ENCODE measurements around the gene RPE65.

Gene RPE65

DNA sequence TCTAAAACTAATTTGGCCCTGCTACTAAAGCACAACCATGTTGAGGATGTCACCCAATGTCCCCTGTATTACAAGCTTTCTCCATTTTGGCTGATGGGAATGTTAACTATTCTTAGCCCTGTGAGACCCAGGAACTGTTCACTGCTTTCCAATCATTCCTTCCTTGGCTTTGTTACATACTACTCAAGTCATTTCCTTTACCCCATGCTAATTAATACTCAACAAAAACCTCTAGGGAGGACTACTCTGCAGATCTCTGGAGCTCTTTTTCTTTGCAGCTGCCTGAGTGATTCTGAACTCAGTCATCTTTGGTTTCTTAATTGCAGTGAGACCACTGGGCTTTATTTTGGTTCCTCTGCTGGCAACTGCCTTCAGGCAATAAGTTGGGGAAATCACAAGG is 23.3 kb upstream of the RPE65 start:
- CTCF ChIA-PET: interaction anchor here (1.2 to 1.8 kb wide), 3 partner anchors 126 to 1266 kb away, joined by 3 to 5 read pairs (median 4); no protein-coding TSS in a partner anchor

DNA sequence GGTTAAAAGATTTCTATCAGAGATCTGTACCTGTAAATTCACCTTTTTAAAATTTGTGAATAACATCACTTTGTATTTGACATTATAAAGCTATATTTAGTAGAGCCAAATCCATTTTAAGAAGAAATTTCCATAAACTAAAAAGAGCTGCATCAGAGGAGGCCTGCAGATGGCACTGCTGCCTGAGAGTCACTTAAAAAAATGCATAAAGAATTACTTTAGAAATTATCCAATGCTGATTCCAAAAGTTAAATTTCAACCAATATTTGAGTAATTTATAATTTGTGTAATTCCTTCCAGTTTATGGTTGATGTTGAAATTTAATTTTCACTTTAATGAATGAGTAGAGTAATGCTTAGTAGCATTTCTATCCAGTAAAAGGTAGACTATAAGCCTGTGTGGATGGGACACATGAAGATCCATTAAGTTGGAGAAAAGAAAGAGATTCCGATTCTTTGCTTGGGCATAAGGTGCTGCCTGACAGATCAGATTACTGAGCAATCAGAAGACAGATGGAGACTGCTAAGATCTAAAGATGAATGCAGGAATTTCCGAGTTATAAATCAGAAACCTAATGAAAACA is 20.7 kb upstream of the RPE65 start:
- H3K4me3 ChIP-seq (ENCODE audit: control insufficient read depth in 1 of 7, extremely low read depth in 1 of 7, insufficient read depth in 4 of 7, low read depth in 2 of 7, low read length in 6 of 7): no peak overlapping the region
- H3K27ac ChIP-seq (ENCODE audit: insufficient read depth in 1 of 2, low read depth in 1 of 2, low read length in 2 of 2, poor library complexity in 1 of 2, severe bottlenecking in 2 of 2): no peak overlapping the region
- H3K27me3 ChIP-seq (replicated peaks in 2 of 5; ENCODE audit: control insufficient read depth in 4 of 5, insufficient read depth in 5 of 5, low read length in 4 of 5): no peaks in the 10 kb centered on the region
- H3K9me3 ChIP-seq (ENCODE audit: control extremely low read depth in 1 of 5, control insufficient read depth in 4 of 5, insufficient read depth in 2 of 5, low read depth in 1 of 5, low read length in 4 of 5): no peaks in the 10 kb centered on the region
- CTCF ChIA-PET: interaction anchor here (1.1 to 2.8 kb wide), 4 partner anchors 9 to 1270 kb away, joined by 3 to 16 read pairs (median 6); no protein-coding TSS in a partner anchor
- H3K36me3 ChIP-seq (ENCODE audit: control insufficient read depth in 4 of 4, insufficient read depth in 4 of 4, low read length in 3 of 4): peaks cover 0 to 2% (median 0%) of the 10 kb centered on the region in 4 experiments
- WGBS (ENCODE audit: insufficient coverage): no CpG with 5 or more reads among the region's 2 CpGs
- no peaks in the 10 kb centered on the region for H3K4me1 ChIP-seq (ENCODE audit: control extremely low read depth in 1 of 4, control insufficient read depth in 4 of 4, insufficient read depth in 4 of 4, low read length in 3 of 4)
- POLR2A ChIA-PET: no interaction called here
- DNase-seq: peak in 2 of 3 donors; percentile 31 to 50

More for the DNA sequence above, 23.3 kb upstream of the RPE65 start:
- Histone ChIP-seq H3K4me1 (ENCODE audit: control extremely low read depth in 1 of 4, control insufficient read depth in 4 of 4, insufficient read depth in 4 of 4, low read length in 3 of 4) (no peaks in the 10 kb centered on the region), H3K4me3 (ENCODE audit: control insufficient read depth in 1 of 7, extremely low read depth in 1 of 7, insufficient read depth in 4 of 7, low read depth in 2 of 7, low read length in 6 of 7) (no peak overlapping the region), H3K27me3 (replicated peaks in 2 of 5; ENCODE audit: control insufficient read depth in 4 of 5, insufficient read depth in 5 of 5, low read length in 4 of 5) (no peaks in the 10 kb centered on the region), H3K9me3 (ENCODE audit: control extremely low read depth in 1 of 5, control insufficient read depth in 4 of 5, insufficient read depth in 2 of 5, low read depth in 1 of 5, low read length in 4 of 5) (no peaks in the 10 kb centered on the region), H3K36me3 (ENCODE audit: control insufficient read depth in 4 of 4, insufficient read depth in 4 of 4, low read length in 3 of 4) (peaks cover 0 to 9% (median 8%) of the 10 kb centered on the region in 4 experiments), H3K27ac (ENCODE audit: insufficient read depth in 1 of 2, low read depth in 1 of 2, low read length in 2 of 2, poor library complexity in 1 of 2, severe bottlenecking in 2 of 2) (no peak overlapping the region)
- POLR2A ChIA-PET: no interaction called here
- DNase-seq: no peak

DNA sequence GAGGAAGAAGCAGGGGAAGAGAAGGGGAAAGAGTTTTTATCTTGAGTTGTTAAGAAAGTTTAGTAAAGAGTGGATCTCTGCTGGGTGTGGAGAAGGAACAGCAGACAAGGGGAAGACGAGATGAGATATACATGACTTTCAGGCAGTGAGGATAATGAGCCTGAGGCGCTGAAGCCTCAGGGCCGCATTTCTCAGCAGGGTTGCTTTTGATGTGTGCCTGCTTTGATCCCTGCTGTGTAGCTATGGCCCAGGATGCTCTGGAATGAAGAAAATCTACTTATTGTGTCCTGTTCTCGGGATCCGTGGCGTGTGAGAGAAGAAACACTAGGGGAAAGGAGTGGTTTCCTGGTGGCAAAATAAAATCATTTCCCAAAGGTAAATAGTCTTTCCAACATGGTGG is 15.1 kb upstream of the RPE65 start:
- Histone ChIP-seq H3K27me3 (replicated peaks in 2 of 5; ENCODE audit: control insufficient read depth in 4 of 5, insufficient read depth in 5 of 5, low read length in 4 of 5) (no peaks in the 10 kb centered on the region), H3K4me1 (ENCODE audit: control extremely low read depth in 1 of 4, control insufficient read depth in 4 of 4, insufficient read depth in 4 of 4, low read length in 3 of 4) (no peaks in the 10 kb centered on the region), H3K36me3 (ENCODE audit: control insufficient read depth in 4 of 4, insufficient read depth in 4 of 4, low read length in 3 of 4) (no peaks in the 10 kb centered on the region), H3K9me3 (ENCODE audit: control extremely low read depth in 1 of 5, control insufficient read depth in 4 of 5, insufficient read depth in 2 of 5, low read depth in 1 of 5, low read length in 4 of 5) (peaks cover 0 to 2% (median 2%) of the 10 kb centered on the region in 5 experiments), H3K27ac (ENCODE audit: insufficient read depth in 1 of 2, low read depth in 1 of 2, low read length in 2 of 2, poor library complexity in 1 of 2, severe bottlenecking in 2 of 2) (no peak overlapping the region), H3K4me3 (ENCODE audit: control insufficient read depth in 1 of 7, extremely low read depth in 1 of 7, insufficient read depth in 4 of 7, low read depth in 2 of 7, low read length in 6 of 7) (no peak overlapping the region)
- ChIA-PET CTCF (no interaction called here), POLR2A (no interaction called here)
- WGBS (ENCODE audit: insufficient coverage): 95% methylated on average over 6 of the region's 6 CpGs
- no peak for DNase-seq

DNA sequence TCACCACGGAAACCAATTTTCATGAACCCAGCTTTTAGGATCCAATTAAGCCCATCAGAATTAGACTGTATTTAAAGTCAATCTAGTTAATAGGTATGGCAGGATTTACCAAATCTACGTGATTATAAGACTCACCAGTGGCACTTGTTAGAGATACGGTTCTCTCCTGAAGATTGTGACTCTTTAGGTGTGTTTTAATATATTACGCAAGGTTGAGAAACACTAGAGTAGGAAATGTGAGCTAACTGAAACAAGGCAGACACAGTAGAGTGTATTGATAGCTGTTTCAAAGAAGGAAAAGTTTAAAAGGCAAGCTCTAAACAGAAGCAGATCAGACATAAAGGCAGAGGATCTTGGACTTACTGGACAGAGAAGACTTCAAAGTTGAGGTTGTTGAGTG is 11.2 kb upstream of the RPE65 start:
- Histone ChIP-seq H3K27me3 (replicated peaks in 2 of 5; ENCODE audit: control insufficient read depth in 4 of 5, insufficient read depth in 5 of 5, low read length in 4 of 5) (no peaks in the 10 kb centered on the region), H3K4me1 (ENCODE audit: control extremely low read depth in 1 of 4, control insufficient read depth in 4 of 4, insufficient read depth in 4 of 4, low read length in 3 of 4) (no peaks in the 10 kb centered on the region), H3K9me3 (ENCODE audit: control extremely low read depth in 1 of 5, control insufficient read depth in 4 of 5, insufficient read depth in 2 of 5, low read depth in 1 of 5, low read length in 4 of 5) (peaks cover 0 to 2% (median 2%) of the 10 kb centered on the region in 5 experiments), H3K4me3 (ENCODE audit: control insufficient read depth in 1 of 7, extremely low read depth in 1 of 7, insufficient read depth in 4 of 7, low read depth in 2 of 7, low read length in 6 of 7) (no peak overlapping the region), H3K27ac (ENCODE audit: insufficient read depth in 1 of 2, low read depth in 1 of 2, low read length in 2 of 2, poor library complexity in 1 of 2, severe bottlenecking in 2 of 2) (no peak overlapping the region), H3K36me3 (ENCODE audit: control insufficient read depth in 4 of 4, insufficient read depth in 4 of 4, low read length in 3 of 4) (no peaks in the 10 kb centered on the region)
- CTCF ChIA-PET: no interaction called here
- no peak for DNase-seq
- 98% methylated on average over 4 of the region's 4 CpGs for WGBS (ENCODE audit: insufficient coverage)
- POLR2A ChIA-PET: no interaction called here

DNA sequence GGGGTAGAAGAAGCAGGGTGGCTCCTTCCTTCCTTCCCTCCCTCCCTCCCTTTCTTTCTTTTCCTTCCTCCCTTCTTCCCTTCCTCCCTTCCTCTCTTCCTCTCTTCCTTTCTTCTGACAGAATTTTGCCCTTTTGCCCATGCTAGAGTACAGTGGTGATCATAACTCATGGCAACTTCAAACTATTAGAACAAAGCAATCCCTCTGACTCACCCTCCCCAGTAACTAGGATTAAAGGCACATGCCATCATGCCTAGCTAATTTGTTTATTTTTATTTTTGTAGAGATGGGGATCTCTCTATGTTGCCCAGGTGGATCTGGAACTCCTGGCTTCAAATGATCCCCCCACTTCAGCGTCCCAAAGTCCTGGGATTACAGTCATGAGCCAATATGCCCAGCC is 10.0 kb upstream of the RPE65 start:
- Histone ChIP-seq H3K4me1 (ENCODE audit: control extremely low read depth in 1 of 4, control insufficient read depth in 4 of 4, insufficient read depth in 4 of 4, low read length in 3 of 4) (no peaks in the 10 kb centered on the region), H3K4me3 (ENCODE audit: control insufficient read depth in 1 of 7, extremely low read depth in 1 of 7, insufficient read depth in 4 of 7, low read depth in 2 of 7, low read length in 6 of 7) (no peak overlapping the region), H3K9me3 (ENCODE audit: control extremely low read depth in 1 of 5, control insufficient read depth in 4 of 5, insufficient read depth in 2 of 5, low read depth in 1 of 5, low read length in 4 of 5) (peaks cover 0 to 2% (median 2%) of the 10 kb centered on the region in 5 experiments), H3K27me3 (replicated peaks in 2 of 5; ENCODE audit: control insufficient read depth in 4 of 5, insufficient read depth in 5 of 5, low read length in 4 of 5) (no peaks in the 10 kb centered on the region), H3K27ac (ENCODE audit: insufficient read depth in 1 of 2, low read depth in 1 of 2, low read length in 2 of 2, poor library complexity in 1 of 2, severe bottlenecking in 2 of 2) (no peak overlapping the region), H3K36me3 (ENCODE audit: control insufficient read depth in 4 of 4, insufficient read depth in 4 of 4, low read length in 3 of 4) (no peaks in the 10 kb centered on the region)
- DNase-seq: no peak
- ChIA-PET CTCF (no interaction called here), POLR2A (no interaction called here)
- 90% methylated on average over 1 of the region's 1 CpG for whole genome bisulfite sequencing (ENCODE audit: insufficient coverage)

DNA sequence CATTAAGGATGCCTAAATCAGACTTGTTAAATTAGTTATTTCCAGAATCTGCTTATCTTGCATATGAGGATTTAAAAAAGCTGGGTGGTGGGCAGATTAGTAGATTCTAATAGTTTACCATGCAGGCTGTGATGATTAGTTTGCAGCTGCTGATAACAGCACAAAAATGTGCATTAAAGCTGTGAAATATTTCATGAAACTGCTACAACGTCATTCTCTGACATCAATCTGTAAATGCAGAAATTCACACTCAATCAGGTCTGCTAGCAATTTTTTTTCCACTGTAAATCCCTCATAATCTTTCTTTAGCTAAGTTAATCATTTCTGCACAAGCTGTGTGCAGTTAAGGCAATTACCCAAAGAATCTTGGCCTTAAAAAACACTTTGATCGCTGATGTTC is 9.3 kb upstream of the RPE65 start:
- DNase-seq: no peak
- ChIA-PET POLR2A (no interaction called here), CTCF (interaction anchor here (1.1 kb wide), 1 partner anchor 11 kb away, joined by 4 read pairs; no protein-coding TSS in a partner anchor)
- no peaks in the 10 kb centered on the region for H3K4me1 ChIP-seq (ENCODE audit: control extremely low read depth in 1 of 4, control insufficient read depth in 4 of 4, insufficient read depth in 4 of 4, low read length in 3 of 4)
- no peaks in the 10 kb centered on the region for H3K36me3 ChIP-seq (ENCODE audit: control insufficient read depth in 4 of 4, insufficient read depth in 4 of 4, low read length in 3 of 4)
- no peak overlapping the region for H3K4me3 ChIP-seq (ENCODE audit: control insufficient read depth in 1 of 7, extremely low read depth in 1 of 7, insufficient read depth in 4 of 7, low read depth in 2 of 7, low read length in 6 of 7)
- H3K9me3 ChIP-seq (ENCODE audit: control extremely low read depth in 1 of 5, control insufficient read depth in 4 of 5, insufficient read depth in 2 of 5, low read depth in 1 of 5, low read length in 4 of 5): peaks cover 0 to 2% (median 2%) of the 10 kb centered on the region in 5 experiments
- no peak overlapping the region for H3K27ac ChIP-seq (ENCODE audit: insufficient read depth in 1 of 2, low read depth in 1 of 2, low read length in 2 of 2, poor library complexity in 1 of 2, severe bottlenecking in 2 of 2)
- WGBS (ENCODE audit: insufficient coverage): 100% methylated on average over 1 of the region's 2 CpGs
- H3K27me3 ChIP-seq (replicated peaks in 2 of 5; ENCODE audit: control insufficient read depth in 4 of 5, insufficient read depth in 5 of 5, low read length in 4 of 5): peaks cover 0 to 3% (median 0%) of the 10 kb centered on the region in 5 experiments

DNA sequence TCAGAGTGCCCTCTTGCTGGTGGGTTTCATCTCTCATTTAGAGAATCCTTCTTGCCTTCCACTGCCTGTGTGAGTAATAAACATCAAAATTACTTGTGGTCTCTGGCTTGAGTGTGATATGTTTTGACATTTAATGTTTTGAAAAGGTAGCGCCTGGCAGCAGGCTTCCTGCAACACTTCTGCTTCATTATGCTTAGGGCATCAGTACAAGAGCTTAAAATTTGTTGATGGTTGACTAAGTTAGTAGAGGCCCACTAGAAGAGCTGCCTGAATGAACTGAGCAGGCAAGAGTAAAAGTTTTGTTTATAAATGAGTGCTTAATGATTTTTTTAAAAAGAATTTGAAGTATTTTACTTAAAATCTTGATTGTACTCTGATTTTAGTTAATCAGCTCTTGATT is 6.4 kb upstream of the RPE65 start:
- H3K9me3 ChIP-seq (ENCODE audit: control extremely low read depth in 1 of 5, control insufficient read depth in 4 of 5, insufficient read depth in 2 of 5, low read depth in 1 of 5, low read length in 4 of 5): no peaks in the 10 kb centered on the region
- H3K27ac ChIP-seq (ENCODE audit: insufficient read depth in 1 of 2, low read depth in 1 of 2, low read length in 2 of 2, poor library complexity in 1 of 2, severe bottlenecking in 2 of 2): no peak overlapping the region
- H3K4me3 ChIP-seq (ENCODE audit: control insufficient read depth in 1 of 7, extremely low read depth in 1 of 7, insufficient read depth in 4 of 7, low read depth in 2 of 7, low read length in 6 of 7): no peak overlapping the region
- no peaks in the 10 kb centered on the region for H3K4me1 ChIP-seq (ENCODE audit: control extremely low read depth in 1 of 4, control insufficient read depth in 4 of 4, insufficient read depth in 4 of 4, low read length in 3 of 4)
- no peak for DNase-seq
- H3K27me3 ChIP-seq (replicated peaks in 2 of 5; ENCODE audit: control insufficient read depth in 4 of 5, insufficient read depth in 5 of 5, low read length in 4 of 5): peaks cover 0 to 3% (median 0%) of the 10 kb centered on the region in 5 experiments
- no peaks in the 10 kb centered on the region for H3K36me3 ChIP-seq (ENCODE audit: control insufficient read depth in 4 of 4, insufficient read depth in 4 of 4, low read length in 3 of 4)
- ChIA-PET CTCF (interaction anchor here (0.8 kb wide), 1 partner anchor 1282 kb away, joined by 3 read pairs; no protein-coding TSS in a partner anchor), POLR2A (no interaction called here)
- 100% methylated on average over 1 of the region's 1 CpG for WGBS (ENCODE audit: insufficient coverage)
